Ectodermal cell (in vitro differentiated cells): ENCODE data around the gene DTX1.
"Not testable (repeated sequence)": the region's sequence is repeated elsewhere in the genome, so short reads cannot be mapped to it uniquely, and the experiment has no call there.

ENCODE experiments used
- H3K27ac ChIP-seq: 2 replicates; pipeline ENCODE4 v1.7.0; 2013; ENCODE audit warnings: mild to moderate bottlenecking, low read depth, low read length; ENCODE audit not compliant: insufficient read depth, poor library complexity, severe bottlenecking
- H3K27me3 ChIP-seq: 2 replicates; pipeline ENCODE4 v1.7.0; 2013; ENCODE audit warnings: mild to moderate bottlenecking, low read length; ENCODE audit not compliant: insufficient read depth, control insufficient read depth, poor library complexity, severe bottlenecking
- H3K36me3 ChIP-seq: one replicate; pipeline ENCODE4 v1.7.0; 2013; ENCODE audit warnings: low read length; ENCODE audit not compliant: control insufficient read depth, insufficient read depth
- H3K4me1 ChIP-seq: one replicate; pipeline ENCODE4 v1.7.0; 2013; ENCODE audit warnings: low read length; ENCODE audit not compliant: control insufficient read depth, insufficient read depth
- H3K4me3 ChIP-seq: 2 replicates; pipeline ENCODE4 v1.7.0; 2013; ENCODE audit warnings: low read depth, low read length, control low read depth; ENCODE audit not compliant: insufficient read depth
- H3K9me3 ChIP-seq: 2 replicates; pipeline ENCODE4 v1.7.0; 2013; ENCODE audit warnings: mild to moderate bottlenecking, low read length, moderate library complexity; ENCODE audit not compliant: control insufficient read depth
- WGBS, 2 experiments: methylation state at CpG; one replicate each; pipeline ENCODE4 v1.1.7; 2013; ENCODE audit warnings: missing lambda C conversion rate in 2 of 2; 5-methylcytosine and 5-hydroxymethylcytosine counted together

The DTX1 gene

DNA sequence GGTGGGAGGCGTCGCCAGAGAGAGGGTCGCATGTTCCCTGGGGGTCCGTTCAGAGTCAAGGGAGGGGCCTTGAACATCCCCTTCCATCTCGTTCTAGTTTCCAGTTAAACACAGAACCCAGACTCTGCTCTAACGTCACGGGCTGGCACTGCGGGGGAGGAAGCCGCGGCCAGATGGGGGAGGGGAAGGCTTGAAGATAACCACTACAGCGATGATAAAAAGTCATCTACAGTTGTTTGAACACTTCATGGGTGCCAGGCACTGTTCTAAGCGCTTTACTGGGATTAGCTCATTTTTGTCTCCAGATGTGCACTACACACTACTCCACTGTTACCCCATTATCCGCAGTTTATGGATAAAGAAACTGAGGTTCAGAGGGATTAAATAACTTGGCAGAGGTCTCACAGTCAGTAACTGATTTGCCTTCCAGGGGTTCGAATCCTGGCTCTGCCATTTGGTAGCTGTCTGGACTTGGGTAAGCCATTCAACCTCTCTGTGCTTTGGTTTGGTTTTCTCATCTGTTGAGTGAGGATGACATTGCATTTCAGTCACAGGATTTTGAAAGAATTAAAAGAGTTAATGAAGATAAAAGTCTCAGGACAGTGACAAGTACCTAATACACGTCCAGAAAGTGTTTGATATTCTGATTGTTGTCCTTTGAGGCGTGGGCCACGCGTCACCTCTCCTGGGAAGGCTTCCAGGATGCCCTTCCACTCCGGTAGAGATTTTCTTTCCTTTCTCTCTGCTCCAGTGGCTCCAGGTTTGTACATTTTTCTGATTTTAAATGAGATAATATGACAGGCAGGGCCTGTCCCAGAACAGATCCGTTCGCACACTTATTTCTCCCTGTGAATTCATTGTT lies 79.8 kb downstream of the DTX1 start:
- Histone ChIP-seq H3K36me3 (no peaks in the 10 kb centered on the region), H3K4me3 (peak overlapping the region; percentile 16), H3K4me1 (peaks cover 4% of the 10 kb centered on the region), H3K9me3 (no peaks in the 10 kb centered on the region), H3K27me3 (peaks cover 31% of the 10 kb centered on the region), H3K27ac (no peak overlapping the region)
- 49 to 53% methylated on average over 20 to 21 of the region's 21 CpGs for WGBS, 2 experiments

DNA sequence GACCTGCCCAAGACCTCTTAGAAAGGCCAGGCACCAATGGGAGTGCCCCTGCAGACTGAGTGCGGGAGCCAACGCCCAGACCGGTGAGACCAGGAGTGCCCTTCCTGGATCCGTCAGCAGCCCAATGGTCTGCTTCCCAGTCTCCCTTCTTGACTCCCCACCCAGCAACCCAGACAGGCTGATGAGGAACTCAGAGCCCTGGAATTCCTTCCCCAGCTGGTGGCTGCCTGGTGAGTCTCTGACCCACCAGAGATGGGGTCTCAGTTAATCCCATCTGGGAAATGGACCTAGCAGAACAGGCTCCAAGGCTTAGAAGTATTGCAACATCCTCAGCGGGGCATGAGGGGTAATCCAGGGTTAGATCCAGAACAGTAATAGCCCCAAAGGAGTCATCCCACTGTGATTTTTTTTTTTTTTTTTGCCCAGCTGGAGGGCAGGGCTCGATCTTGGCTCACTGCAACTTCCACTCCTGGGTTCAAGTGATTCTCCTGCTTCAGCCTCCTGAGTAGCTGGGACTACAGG lies 80.5 kb downstream of the DTX1 start:
- H3K4me3 ChIP-seq: no peak overlapping the region
- WGBS, 2 experiments: 88 to 91% methylated on average over 6 of the region's 6 CpGs
- H3K27ac ChIP-seq: no peak overlapping the region
- H3K36me3 ChIP-seq: no peaks in the 10 kb centered on the region
- peaks cover 31% of the 10 kb centered on the region for H3K27me3 ChIP-seq
- H3K9me3 ChIP-seq: no peaks in the 10 kb centered on the region
- peaks cover 4% of the 10 kb centered on the region for H3K4me1 ChIP-seq

DNA sequence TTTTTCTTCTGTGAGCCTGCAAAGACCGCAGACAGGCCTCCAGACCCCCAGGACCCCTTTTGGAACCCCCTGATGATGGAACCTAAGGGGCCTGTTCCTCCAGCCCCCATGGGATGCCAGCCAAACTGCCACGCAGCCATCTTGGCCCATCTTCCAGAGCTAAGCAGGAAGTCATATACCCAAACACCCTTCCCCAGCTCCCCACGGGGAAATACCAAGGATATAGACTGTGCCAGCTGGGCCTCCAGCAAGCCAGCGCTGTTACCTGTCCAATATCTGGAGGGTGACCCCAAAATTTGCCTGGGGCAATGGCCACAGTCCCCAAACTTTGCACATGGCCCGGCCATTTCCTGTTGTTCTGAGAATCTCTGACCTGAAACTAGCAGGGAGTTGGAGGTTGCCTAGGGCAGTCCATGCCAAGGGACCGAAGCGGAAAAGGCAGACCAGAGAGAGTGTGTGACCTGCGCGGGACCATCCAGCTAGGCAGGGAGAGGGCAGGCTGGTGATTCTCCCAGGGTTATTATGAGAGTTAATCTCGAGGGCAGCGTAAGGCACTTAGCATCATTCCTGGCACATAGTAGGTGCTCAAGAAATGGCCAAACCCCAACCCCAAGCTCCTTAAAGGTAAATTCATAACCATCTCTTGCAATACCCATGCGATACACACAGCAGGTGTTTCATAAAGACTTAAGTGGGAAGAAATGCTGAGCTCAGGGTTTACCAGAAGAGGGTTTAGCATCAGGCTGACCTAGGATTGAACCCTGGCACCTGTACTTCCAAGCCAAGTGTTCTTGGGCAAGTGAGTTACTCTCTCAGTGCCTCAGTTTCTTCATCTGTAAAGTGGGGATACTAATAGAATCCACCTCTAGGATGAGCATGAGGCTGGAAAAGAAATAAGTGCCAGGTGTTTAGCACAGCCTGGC lies 81.6 kb downstream of the DTX1 start:
- H3K27ac ChIP-seq: no peak overlapping the region
- no peaks in the 10 kb centered on the region for H3K9me3 ChIP-seq
- peaks cover 4% of the 10 kb centered on the region for H3K4me1 ChIP-seq
- H3K4me3 ChIP-seq: no peak overlapping the region
- H3K27me3 ChIP-seq: peaks cover 31% of the 10 kb centered on the region
- no peaks in the 10 kb centered on the region for H3K36me3 ChIP-seq
- WGBS, 2 experiments: 91 to 94% methylated on average over 12 of the region's 12 CpGs

DNA sequence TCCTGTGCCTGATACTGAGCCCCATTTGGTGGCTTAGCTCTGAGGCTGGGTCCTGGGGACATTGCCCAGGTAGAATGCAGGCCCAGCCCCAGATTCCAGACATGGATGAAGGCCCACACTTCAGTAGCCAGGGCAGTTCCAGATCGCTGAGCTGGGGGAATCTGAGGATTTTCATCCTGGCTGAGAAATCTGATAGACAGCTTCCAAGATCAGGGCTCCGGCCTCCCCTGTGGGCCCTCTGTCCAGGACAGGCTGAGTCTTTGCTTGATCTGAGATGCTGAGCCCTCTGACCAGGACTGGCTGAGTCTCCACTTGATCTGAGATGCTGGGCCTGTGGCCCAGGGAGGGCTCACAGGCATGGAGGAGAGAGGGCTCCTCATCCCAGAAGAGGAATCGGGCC lies 82.3 kb downstream of the DTX1 start:
- peaks cover 29% of the 10 kb centered on the region for H3K27me3 ChIP-seq
- no peak overlapping the region for H3K4me3 ChIP-seq
- no peaks in the 10 kb centered on the region for H3K9me3 ChIP-seq
- WGBS, 2 experiments: 89 to 90% methylated on average over 3 of the region's 3 CpGs
- no peak overlapping the region for H3K27ac ChIP-seq
- peaks cover 4% of the 10 kb centered on the region for H3K4me1 ChIP-seq
- H3K36me3 ChIP-seq: no peaks in the 10 kb centered on the region

DNA sequence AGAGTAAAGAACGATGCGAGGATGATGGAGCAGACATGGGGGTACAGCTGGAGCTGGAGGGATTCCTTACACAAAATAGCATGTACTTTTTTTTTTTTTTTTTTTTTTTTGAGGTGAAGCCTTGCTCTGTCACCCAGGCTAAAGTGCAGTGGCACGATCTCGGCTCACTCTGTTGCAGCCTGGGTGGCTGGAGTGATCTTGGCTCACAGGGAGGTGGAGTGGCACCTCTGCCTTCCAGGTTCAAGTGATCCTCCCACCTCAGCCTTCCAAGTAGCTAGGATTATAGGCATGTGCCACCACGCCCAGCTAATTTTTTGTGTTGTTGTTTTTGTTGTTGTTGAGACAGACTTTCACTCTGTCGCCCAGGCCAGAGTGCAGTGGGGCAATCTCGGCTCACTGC lies 84.2 kb downstream of the DTX1 start:
- Histone ChIP-seq H3K4me3 (no peak overlapping the region), H3K4me1 (peaks cover 4% of the 10 kb centered on the region), H3K27me3 (peaks cover 10% of the 10 kb centered on the region), H3K27ac (no peak overlapping the region), H3K9me3 (no peaks in the 10 kb centered on the region), H3K36me3 (no peaks in the 10 kb centered on the region)
- 84 to 92% methylated on average over 5 to 7 of the region's 7 CpGs for WGBS, 2 experiments

DNA sequence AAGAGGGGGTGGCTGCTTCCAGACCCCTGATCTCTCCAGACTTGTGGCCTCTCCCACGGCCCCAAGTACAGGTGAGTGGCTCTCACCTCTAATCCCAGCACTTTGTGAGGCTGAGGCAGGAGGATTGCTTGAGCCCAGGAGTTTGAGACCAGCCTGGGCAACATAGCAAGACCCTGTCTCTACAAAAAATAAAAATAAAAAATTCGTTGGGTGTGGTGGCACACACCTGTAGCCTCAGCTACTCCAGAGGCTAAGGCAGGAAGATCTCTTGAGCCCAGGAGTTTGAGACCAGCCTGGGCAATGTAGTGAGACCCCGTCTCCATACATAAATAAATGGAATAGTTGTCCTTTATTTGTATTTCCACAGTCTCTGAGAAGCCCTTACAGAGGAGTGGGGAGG lies 85.2 kb downstream of the DTX1 start:
- H3K4me1 ChIP-seq, H3K36me3 ChIP-seq, H3K27ac ChIP-seq, H3K4me3 ChIP-seq, H3K27me3 ChIP-seq, H3K9me3 ChIP-seq: not testable (repeated sequence)
- 90 to 93% methylated on average over 2 to 3 of the region's 3 CpGs for WGBS, 2 experiments

DNA sequence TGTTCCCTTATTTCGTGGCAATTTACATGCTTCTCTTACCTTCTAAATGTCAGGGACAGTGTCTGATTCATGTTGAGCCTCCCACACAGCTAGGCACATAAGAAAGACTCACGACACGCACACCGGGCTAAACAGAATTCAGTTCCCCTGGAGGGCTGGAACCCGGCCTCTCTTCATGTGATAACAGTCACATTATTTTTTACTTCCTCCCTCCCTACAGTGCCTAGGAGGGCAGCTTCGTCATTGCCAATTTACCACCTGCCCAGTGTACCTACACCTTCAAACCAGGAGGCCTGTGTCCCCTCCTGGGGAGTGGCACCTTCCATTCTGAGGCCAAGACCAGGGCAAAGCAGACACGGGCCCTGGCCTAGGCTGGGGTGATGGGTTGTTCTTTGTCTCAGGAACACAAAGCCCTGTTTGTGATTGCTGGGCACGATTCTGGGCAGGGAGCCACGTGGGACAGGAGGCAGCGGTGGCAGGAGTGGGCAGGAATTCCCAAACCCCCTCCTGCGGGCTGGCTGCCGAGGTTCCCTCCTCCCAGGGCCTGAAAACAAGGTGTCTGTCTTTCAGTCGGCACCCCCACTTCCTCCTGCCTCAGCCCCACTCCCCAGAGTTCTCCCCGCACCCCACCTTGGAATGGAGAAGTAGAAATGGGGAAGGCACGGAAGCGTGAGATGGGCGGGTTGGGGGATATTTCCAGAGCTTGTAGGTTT lies 85.8 kb downstream of the DTX1 start:
- Histone ChIP-seq H3K36me3 (no peaks in the 10 kb centered on the region), H3K4me1 (no peaks in the 10 kb centered on the region), H3K4me3 (no peak overlapping the region), H3K27ac (no peak overlapping the region), H3K9me3 (no peaks in the 10 kb centered on the region), H3K27me3 (no peaks in the 10 kb centered on the region)
- 84 to 89% methylated on average over 16 to 17 of the region's 17 CpGs for WGBS, 2 experiments

DNA sequence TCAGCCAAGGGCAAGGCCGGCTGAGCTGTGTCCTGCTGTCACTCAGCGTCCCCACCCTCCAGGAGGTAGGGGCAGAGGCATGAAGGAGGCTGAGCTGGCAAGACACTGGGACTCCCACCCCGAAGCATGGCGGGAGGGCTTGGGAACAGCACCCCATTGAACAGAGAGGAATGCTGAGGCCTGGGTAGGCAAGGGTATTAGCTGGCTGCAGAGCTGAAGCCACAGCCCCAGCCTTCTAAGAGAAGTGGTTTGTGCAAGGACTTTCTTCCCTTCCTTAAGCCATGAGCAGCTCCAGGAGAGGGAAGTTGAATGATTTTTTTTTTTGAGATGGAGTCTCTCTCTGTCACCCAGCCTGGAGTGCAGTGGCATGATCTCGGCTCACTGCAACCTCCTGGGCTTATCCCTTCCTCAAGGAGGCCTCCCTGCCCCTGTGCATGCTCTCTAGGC lies 86.4 kb downstream of the DTX1 start:
- H3K27ac ChIP-seq: no peak overlapping the region
- WGBS, 2 experiments: 83 to 86% methylated on average over 5 of the region's 5 CpGs

DNA sequence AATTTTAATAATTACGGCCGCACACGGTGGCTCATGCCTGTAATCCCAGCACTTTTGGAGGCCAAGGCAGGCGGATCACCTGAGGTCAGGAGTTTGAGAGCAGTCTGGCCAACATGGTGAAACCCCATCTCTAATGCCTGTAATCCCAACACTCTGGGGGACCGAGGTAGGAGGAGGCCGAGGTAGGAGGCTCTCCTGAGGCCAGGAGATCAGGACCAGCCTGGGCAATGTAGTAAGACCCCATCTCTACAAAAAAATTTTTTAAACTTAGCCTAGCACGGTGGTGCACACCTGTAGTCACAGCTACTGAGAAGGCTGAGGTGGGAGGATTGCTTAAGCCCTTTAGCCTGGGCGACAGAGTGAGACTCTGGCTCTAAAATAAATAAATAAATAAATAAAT lies 87.4 kb downstream of the DTX1 start:
- no peak overlapping the region for H3K27ac ChIP-seq
- WGBS, 2 experiments: 92% methylated on average over 7 to 8 of the region's 8 CpGs
- no peaks in the 10 kb centered on the region for H3K27me3 ChIP-seq
- H3K4me1 ChIP-seq: no peaks in the 10 kb centered on the region
- H3K9me3 ChIP-seq: no peaks in the 10 kb centered on the region
- no peaks in the 10 kb centered on the region for H3K36me3 ChIP-seq
- H3K4me3 ChIP-seq: no peak overlapping the region

More for the DNA sequence above, 86.4 kb downstream of the DTX1 start:
- Histone ChIP-seq H3K27me3 (no peaks in the 10 kb centered on the region), H3K4me1 (no peaks in the 10 kb centered on the region), H3K4me3 (no peak overlapping the region), H3K36me3 (no peaks in the 10 kb centered on the region), H3K9me3 (no peaks in the 10 kb centered on the region)
